GM21526 (cell line): Measurements from ENCODE around the gene DPH7.
"Not testable (repeated sequence)": the region's sequence is repeated elsewhere in the genome, so short reads cannot be mapped to it uniquely, and the experiment has no call there.

Experiments used
- ATAC-seq: cut with Tn5 transposase; IDR thresholded peaks from one replicate; pipeline ENCODE4 v1.9.1; 2021; ENCODE audit warnings: moderate library complexity; ENCODE audit not compliant: unreplicated experiment, low FRiP score

DPH7 gene

GRCh38 chr9:137521405-137521985, 57.2 kb downstream of the DPH7 start:
- no peak for ATAC-seq

DNA sequence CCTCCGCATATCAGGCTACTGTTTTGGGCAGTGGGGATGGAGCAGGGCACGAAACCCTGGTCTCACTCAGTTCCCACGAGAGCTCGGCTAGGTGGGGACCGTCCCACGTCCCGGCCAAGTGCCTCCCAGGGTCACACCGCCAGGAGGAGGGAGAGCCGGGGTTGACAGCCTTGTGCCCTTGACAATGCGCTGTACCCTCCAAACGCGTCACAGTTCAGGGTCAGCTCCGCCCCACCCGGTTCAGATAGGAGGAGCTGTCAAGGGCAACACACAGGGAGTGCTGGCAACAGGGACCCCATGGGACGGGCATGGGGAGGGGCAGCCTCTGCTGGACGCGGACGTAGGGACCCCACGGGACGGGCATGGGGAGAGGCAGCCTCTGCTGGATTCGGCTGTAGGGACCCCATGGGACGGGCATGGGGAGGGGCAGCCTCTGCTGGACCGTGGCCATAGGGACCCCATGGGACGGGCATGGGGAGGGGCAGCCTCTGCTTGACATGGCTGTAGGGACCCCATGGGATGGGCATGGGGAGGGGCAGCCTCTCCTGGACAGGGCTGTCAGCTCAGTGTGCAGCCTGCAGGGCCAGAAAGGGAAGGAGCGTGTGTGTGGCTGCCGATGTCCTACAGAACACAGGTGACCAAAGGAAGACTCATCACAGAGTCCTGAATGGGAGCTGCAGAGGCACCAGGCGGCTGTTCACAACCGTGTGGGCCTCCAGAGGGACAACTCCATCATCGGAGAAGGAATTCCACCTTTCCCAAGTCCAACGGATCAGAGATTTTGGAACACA, 57.9 kb downstream of the DPH7 start:
- no peak for ATAC-seq

DNA sequence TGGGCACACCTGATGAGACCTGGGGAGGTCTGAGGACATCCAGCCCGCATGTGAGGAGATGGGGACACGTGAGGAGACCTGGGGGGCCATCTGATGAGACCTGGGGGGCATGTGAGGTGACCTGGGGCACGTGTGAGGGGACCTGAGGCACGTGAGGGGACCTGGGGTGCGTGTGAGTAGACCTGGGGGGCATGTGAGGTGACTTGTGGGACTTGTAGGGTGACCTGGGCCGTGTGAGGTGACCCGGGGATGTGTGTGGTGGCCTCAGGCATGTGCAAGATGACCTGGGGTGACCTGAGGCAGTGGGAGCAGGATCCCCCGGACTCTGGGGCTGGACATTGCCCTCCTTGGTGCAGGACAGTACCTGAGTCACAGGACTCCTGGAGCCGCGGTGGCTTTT, 59.2 kb downstream of the DPH7 start:
- ATAC-seq: no peak

- not testable (repeated sequence) for ATAC-seq
Observed at GRCh38 chr9:137518661-137519459, 59.9 kb downstream of the DPH7 start.

GRCh38 chr9:137516144-137516917, 62.4 kb downstream of the DPH7 start:
- no peak for ATAC-seq

DNA sequence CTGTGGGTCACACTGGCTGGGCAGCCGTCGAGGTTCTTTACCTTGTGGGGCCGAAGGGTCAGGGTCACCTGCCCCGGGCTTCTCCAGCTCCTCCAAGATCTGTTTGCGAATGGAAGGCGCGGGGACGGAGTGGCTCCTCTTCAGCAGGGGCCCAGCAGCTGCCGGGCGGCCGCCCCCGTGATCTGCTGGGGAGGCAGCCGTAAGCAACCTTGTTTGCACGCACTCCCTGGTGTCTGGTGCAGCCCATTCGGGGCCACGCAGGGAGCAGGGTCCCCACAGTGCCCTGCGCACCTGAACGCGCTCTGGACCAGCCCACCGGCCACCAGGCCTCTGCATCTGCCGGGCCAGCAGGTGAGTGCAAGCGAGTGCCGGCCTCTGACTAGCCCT, 63.4 kb downstream of the DPH7 start:
- no peak for ATAC-seq

DNA sequence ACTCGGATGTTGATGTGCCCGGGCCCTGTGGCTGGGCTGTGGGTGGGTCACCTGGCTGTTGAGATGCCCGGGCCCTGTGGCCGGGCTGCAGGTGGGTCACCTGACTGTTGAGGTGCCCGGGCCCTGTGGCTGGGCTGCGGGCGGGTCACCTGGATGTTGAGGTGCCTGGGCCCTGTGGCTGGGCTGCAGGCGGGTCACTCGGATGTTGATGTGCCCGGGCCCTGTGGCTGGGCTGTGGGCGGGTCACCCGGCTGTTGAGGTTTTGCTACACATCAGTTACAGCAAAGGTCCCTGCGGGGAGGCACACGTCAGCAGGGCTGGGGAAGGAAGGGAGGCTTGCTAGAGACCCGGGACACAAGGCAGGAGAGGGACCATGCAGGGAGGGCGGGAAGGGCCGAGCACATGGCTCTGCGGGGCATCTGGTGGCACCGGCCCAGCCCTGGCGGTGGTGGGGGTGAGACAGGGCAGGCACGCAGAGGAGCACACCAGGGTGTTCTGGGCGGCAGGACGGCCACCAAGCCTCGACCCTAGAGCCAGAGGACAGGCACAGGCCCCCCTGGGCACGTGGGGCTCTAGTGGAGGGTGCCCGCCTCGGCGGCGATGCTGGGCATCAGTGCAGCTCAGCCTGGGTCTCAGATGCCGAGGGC, 63.9 kb downstream of the DPH7 start:
- no peak for ATAC-seq

DNA sequence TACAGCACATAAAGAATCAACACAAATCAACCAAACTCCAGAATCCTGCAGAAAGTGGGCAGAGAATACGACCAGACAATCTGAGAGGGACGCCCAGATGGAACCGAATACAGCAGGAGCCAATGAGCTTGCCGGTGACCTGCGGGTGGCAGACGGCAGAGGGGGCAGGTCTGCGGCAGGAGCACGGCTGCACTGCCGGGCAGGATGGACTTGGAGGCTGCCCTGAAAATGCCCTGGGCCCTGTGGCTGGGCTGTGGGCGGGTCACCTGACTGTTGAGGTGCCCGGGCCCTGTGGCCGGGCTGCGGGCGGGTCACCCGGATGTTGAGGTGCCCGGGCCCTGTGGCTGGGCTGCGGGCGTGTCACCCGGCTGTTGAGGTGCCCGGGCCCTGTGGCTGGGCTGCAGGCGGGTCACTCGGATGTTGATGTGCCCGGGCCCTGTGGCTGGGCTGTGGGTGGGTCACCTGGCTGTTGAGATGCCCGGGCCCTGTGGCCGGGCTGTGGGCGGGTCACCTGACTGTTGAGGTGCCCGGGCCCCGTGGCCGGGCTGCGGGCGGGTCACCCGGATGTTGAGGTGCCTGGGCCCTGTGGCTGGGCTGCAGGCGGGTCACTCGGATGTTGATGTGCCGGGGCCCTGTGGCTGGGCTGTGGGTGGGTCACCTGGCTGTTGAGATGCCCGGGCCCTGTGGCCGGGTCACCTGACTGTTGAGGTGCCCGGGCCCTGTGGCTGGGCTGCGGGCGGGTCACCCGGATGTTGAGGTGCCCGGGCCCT, 64.7 kb downstream of the DPH7 start:
- not testable (repeated sequence) for ATAC-seq

GRCh38 chr9:137513136-137513535, 65.6 kb downstream of the DPH7 start:
- not testable (repeated sequence) for ATAC-seq

DNA sequence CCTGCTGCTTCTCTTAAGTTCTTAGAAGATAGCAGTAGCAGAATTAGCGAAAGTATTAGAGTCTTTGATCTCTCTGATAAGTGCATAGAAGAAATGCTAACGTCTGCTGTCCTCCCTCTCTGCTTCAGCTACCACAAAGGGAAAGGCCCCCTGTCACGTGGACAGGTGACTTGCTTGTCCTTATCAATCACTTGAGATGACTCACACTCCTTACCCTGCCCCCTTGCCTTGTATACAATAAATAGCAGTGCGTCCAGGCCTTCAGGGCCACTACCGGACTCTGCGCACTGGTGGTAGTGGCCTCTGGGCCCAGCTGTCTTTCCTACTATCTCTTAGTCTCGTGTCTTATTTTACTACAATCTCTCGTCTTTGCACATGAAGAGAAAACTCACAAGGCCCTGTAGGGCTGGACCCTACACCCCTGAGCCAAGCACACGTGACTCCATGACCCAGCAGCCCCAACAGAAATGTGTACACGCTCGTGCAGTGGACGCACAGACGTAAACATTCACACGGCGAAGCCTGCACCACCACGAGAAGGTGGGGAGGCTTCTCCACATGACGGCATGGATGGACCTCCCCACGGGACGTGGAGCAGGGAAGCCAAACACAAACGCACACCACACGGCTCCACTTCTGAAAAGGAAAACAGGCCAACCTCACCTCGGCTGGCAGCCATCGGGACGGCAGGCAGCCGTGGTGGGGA, 66.8 kb downstream of the DPH7 start:
- ATAC-seq: no peak

- ATAC-seq: not testable (repeated sequence)
Observed at GRCh38 chr9:137511126-137511525, 67.6 kb downstream of the DPH7 start.

GRCh38 chr9:137509198-137509597, 69.5 kb downstream of the DPH7 start:
- ATAC-seq: no peak

GRCh38 chr9:137506702-137507171, 72.0 kb downstream of the DPH7 start:
- ATAC-seq: no peak

DNA sequence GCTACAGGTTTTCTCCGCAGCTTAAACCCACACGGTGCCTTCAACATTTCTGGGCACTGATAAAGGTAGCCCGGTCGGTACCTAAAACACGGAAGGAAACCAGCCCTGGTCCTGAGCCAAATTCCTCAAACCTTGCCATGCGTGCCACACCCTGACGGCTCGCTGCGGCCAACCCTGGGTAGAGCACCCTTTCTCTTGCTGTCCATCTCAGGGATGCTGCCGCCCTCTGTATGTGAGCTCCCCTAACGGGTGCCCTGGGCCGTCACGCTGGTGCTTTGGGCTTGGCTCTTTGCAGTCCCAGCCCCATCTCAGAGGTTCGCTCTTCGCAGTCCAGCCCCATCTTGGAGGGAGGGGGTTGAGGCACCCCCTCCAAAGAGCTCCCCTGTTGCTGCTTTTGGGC, 72.5 kb downstream of the DPH7 start:
- ATAC-seq: no peak

DNA sequence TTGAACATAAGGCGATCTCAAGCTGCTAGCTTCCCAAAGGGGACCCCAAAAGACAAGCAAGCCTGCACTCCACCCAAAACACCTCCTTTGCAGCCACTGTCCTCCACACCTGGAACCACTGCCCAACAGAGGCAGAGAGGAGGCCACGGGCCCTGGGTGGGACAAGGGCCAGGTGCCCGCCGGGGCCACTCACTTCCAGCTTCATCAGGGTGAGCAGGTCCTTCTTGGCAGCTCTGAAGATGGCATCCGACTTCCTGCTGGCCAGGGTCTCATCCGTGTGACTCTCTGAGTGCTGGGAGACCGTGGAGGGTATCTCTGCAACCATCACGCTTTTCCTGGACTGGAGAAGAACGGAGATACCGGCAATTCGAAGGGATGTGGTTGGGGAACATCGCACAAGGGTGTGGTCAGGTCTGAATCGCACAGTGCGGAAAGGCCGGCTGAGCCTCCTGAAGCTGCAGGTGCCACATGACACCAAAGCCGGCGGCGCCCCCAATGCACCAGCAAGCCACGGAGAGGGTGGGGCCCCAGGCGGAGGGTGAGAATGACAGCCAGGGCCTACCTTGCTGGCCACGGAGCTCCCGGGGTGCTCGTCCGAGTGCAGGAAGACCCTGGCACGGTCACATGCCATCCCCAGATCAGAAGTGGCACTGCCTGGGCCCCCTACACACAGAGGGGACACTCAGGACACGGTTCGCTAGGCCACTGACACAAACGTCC, 73.1 kb downstream of the DPH7 start:
- no peak for ATAC-seq
